ENCODE data around the gene PPP6R2.

Gene PPP6R2

DNA sequence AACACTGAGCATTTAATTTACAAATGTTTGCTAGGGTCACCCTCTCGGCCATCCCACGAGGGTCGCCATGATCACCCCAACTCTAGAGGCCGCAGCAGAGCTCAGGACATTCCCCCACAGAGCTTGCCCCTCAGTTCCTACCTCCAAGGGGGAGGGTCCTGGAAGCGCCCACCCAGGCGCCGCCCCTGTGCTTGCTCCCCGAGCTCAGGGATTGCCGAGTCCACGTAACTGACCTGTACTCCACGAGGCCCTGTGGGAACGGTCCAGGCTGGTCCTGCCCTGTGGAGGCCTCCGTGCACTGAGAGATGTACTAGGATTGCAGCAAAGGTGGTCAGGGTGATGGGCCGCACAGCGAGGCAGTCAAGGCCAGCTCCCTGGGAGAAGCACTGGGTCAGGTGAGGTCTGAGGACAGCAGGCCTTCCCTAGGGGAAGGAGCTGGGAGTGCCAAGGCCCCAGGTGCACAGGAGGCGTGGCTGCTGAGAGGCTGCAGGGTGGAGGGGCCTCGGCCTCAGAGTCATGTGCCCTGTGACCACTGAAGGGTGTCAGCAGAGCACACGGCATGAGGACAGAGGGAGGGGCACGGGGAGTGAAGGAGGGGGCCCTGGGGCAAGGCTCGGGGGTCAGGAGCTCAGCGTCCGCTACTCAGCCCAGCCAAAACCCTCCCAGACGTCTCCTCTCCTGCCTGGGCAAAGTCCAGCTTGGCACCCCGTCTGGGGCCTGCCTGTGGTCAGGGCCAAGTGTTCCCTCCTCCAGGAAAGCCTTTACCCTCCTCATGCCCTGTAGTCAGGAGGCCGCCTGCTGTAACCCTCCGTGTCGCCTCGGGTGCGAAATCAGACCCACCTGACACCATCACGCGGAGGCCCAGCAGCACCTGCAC lies 141.1 kb downstream of the PPP6R2 start:
- DNase-seq (ENCODE audit: low read depth in 2 of 2) = no peak

- DNase-seq (ENCODE audit: low read depth in 2 of 2) = no peak
These were observed 142.3 kb downstream of the PPP6R2 start for GRCh38 chr22:50485221-50486131.

- no peak for DNase-seq (ENCODE audit: low read depth in 2 of 2)
These were observed 143.6 kb downstream of the PPP6R2 start, which contains the start of gene MIOX for GRCh38 chr22:50486561-50487289. MIOX (plus strand) TSS chr22:50486859; CDS start chr22:50486898, 39 bp downstream.

DNA sequence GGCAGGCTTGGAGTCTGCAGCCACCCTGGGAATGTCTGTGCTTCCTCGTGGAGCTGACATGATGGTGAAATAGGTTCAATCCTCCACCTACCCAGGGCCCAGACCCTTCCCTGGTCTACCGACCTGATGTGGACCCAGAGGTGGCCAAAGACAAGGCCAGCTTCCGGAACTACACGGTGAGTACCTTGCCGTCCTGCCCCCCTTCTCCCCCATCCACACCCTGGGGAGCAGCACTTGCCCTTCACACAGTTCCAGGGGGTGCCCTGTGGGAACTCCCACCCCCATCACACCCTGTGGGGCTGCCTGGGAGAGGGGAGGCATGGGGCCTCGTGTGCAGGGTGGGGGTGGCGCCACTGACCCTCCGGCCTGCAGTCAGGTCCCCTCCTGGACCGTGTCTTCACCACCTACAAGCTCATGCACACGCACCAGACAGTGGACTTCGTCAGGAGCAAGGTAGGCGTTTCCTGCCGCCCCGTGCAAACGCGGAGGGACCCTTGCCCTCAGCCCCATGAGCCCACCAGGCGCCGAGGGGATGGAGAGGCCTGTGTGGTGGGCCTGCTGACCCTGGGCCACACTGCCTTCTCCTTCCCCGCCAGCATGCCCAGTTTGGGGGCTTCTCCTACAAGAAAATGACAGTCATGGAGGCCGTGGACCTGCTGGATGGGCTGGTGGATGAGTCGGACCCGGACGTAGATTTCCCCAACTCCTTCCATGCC lies 144.3 kb downstream of the PPP6R2 start:
- no peak for DNase-seq (ENCODE audit: low read depth in 2 of 2)

DNA sequence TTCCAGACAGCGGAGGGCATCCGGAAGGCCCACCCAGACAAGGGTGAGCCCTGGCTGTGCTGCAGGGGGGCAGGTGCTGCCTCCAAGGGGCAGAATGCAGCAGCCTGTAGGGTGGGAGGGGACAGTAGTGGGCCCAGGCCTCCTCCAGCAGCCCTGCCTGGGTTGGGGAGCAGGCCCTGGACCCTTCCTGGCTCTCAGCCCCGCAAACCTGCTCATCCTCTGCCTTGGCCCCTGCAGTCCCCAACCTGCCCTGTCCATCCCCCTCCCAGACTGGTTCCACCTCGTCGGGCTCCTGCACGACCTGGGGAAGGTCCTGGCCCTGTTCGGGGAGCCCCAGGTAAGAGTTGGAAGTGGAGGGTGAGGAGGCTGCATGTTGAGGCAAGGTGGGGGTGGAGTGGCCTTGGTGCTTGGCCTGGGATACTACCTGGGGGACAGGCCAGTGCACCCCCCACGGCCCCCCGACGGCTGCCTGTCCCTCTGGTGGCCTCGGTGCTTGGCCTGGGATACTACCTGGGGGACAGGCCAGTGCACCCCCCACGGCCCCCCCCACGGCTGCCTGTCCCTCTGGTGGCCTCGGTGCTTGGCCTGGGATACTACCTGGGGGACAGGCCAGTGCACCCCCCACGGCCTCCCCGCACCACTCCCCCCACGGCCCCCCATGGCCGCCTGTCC lies 145.0 kb downstream of the PPP6R2 start:
- DNase-seq (ENCODE audit: low read depth in 2 of 2) = no peak

GRCh38 chr22:50488886-50489285 lies 145.8 kb downstream of the PPP6R2 start:
- no peak for DNase-seq (ENCODE audit: low read depth in 2 of 2)

DNA sequence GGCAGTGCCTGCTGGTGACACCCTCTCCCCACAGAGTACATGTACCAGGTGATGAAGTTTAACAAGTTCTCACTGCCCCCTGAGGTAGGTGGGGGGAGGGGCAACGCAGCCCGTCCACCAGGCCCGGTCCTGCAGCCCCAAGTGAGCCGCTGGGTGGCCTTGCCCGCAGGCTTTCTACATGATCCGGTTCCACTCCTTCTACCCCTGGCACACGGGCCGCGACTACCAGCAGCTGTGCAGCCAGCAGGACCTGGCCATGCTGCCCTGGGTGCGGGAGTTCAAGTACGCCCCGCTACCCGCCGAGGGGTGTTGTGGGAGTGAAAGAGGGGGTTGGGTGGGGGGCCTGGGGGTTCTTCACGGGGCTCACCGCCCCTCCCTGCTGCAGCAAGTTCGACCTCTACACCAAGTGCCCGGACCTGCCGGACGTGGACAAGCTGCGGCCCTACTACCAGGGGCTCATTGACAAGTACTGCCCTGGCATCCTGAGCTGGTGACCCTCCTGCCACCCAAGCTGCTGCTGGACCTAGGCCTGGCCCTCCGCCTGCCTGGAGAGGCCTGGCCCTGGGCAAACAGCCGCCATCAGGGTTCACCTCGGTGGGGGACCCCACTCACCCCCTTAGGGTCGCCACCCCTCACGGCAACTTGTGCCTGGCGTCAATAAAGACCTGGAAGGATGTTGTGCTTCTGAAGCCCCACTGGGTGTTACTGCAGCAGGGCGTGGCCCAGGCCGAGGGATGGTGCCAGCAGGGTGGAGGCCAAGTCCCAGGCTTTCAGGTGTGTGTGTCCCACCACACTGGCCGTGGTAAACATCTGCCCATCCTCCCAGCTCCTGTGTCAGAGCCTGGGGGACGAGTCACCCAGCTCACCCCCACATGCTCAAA lies 146.5 kb downstream of the PPP6R2 start:
- no peak for DNase-seq (ENCODE audit: low read depth in 2 of 2)

- DNase-seq (ENCODE audit: low read depth in 2 of 2) = no peak
These were observed 147.6 kb downstream of the PPP6R2 start for GRCh38 chr22:50490531-50491308.

Data from stimulated activated CD4-positive, alpha-beta T cell treated with anti-CD3 and anti-CD28 coated beads, Interleukin-4, amount 100 ng/mL, for 48 hours (primary cell).